Hypothalamus (tissue), 51 donors: Measurements from ENCODE around the gene PKD2L1.

Source experiments
- DNase-seq, 51 donors: peaks; one replicate each; lab custom pipeline; 2025; lab: John Stamatoyannopoulos, UW

PKD2L1 gene

DNA sequence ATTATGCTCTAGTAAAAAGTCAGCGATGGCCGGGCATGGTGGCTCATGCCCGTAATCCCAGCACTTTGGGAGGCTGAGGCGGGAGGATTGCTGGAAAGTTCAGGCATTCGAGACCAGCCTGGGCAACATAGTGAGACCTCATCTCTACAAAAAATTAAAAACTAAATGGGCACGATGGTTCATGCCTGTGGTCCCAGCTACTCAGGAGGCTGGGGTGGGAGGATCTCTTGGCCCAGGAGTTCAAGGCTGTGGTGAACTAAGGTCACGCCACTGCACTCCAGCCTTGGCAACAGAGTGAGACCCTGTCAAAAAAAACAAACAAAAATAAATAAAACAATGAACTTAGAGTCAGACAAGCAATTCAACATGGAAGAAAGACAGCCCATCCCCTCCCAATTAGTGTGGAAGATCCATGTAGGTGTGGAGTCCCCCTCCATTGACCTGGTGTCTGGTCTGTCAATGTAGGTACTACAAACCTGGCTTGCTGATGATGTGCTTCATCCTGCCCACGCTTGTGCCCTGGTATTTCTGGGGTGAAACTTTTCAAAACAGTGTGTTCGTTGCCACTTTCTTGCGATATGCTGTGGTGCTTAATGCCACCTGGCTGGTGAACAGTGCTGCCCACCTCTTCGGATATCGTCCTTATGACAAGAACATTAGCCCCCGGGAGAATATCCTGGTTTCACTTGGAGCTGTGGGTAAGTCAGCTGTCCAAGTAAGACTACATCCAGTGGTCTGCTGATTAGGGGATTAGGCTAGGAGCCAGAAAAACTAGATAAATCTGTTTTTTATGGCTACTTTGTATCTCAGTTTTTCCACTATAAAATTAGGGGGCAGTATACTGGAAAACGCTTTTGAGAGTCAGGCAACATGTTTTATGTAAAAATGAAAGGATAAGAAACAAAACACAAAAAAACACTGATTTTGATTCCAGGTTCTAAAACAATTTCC, 26.3 kb upstream of the PKD2L1 start:
- no peak for DNase-seq

DNA sequence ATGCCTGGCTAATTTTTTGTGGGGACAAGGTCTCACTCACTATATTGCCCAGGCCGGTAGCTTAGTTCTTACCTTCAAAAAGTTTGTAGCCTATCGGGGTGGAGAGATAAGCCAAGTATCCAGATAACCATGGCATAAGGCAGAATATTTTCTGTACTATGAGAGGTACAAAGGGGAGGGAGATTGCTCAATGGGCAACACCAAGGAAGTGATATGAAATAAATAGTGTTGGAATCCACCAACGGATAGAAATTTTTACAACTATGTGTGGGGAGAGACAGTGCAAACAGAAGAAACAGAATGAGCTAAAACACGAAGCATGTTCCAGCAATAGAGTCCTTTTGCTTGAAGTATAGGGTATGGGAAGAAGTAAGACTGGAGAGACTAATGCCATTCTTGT, 25.1 kb upstream of the PKD2L1 start:
- DNase-seq, result no peak

DNA sequence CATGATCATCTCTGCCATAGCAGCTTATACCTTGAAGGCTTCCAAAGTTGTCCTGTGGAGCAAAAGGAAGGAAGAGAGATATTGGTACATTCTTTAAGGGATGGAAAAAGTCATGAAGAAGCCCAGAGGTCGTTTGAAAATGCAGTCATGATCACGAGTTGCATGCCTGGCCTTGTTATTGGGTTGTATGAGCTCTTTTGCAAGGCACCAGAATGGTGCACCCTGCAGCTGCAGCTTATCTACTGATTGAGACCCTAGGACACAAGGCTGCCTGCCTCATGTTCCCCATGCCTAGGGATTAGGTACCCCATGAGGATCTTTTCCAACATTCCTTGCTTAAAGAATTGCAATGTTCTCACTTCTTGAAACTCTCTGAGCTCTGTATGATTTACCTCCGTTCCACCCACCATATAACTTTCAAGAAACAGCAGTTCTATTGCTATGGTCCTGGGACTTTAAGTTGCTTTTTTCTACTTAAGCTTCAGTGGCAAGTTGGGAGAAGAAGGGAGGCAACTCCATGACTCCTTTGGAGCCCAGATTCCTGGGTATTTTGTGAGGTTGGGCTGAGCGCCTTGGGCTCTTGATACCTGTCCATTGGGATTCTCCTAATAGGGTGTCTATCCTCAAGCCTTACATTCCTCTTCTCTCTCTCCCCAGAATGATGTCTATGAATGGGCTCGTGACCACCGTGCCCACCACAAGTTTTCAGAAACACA, 23.9 kb upstream of the PKD2L1 start:
- DNase-seq, result no peak

DNA sequence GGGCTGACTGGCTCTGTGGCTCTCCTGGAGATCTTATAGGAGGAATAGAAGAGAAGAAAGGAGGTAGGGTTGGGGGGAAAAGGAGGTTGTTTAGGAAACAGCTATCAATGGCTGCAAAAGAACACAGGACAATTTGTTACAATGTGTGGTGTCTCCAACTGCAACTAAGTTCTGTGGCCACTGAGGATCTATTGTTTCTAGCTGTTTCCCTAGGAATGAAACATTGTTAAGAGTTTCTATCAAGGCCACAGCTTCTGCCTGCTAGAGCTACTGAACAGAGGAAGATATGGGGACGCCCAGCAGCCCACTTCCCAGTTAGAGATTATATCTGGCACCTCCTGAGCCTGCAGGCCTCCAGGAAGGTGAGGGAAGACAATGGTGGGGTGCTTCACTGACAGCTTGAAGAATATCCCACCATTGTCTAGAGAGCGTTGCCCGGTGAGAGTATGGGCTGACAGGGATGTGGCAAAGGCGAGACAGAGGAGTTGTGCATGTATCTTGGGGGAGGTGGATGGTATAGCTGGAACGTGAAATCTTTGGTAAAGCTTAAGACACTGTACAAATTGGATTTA, 21.0 kb upstream of the PKD2L1 start:
- DNase-seq, result peak in 3 of 51 donors; percentile 37 to 46 (median 37)

DNA sequence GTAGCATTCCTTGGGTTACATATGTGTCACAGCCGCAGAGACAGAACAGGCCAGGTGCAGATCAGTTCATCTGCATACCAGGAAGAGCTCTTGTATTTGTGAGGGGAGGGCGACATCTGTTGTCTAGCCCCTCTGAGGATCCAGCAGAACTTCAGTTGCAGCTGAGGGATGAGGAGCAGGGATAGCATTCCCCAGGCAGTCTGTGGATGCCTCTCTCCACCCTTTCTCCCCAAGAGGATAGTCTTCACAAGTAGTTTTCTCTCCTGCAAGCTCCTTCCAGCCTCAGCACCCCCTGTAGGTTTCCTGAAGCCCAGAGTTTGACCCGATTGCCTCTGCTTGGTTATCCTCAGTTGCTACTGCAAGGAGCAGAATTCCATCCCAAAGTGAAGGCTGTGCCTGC, 19.6 kb upstream of the PKD2L1 start:
- DNase-seq, result peak in 1 of 51 donors; percentile 51

DNA sequence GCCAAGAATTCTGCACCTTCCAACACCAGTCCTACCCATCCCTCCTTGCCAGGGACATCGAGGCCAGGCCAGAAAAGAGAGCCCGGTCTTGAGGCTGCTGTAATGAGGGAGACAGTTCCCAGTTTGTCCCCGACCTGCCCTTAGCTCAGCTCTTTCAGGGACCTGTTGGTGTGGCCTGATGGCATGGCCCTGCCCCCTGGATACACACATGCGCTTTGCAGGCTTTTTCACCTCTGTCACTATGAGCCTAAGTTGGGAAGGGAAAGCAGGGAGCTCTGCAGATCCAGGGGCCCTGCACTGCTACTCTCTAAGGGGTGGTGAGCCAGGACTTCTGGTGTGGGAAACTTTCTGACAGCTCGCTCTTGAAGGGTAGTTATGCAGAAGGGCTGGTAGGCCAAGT, 19.1 kb upstream of the PKD2L1 start:
- peak in 1 of 51 donors; percentile 25 for DNase-seq

DNA sequence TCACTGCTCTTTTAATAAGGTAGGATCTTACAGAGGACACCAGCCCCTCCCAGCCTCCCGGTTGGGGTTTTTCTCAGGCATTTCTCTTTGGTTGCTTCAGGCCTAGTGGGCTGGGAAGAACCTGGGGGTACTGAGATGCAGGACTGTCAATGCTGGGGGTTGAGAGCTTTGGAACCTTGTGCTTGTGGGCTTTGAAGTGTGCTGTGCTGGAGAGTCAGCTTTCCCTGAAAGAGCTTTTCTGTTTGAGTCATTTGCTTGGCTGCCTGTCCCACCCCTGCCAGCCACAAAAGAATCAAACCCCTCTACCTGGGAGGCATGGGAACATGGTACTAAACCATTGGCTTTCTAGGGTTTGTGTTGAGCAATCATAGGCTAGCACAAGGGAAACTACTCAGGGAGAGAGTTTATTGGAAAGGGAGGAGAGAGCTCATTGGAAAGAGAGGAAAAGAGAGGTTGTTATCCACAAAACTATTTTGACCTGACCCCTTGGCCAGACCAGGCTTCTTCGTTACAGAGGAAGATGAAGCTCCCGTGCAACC, 18.4 kb upstream of the PKD2L1 start:
- DNase-seq, result no peak

DNA sequence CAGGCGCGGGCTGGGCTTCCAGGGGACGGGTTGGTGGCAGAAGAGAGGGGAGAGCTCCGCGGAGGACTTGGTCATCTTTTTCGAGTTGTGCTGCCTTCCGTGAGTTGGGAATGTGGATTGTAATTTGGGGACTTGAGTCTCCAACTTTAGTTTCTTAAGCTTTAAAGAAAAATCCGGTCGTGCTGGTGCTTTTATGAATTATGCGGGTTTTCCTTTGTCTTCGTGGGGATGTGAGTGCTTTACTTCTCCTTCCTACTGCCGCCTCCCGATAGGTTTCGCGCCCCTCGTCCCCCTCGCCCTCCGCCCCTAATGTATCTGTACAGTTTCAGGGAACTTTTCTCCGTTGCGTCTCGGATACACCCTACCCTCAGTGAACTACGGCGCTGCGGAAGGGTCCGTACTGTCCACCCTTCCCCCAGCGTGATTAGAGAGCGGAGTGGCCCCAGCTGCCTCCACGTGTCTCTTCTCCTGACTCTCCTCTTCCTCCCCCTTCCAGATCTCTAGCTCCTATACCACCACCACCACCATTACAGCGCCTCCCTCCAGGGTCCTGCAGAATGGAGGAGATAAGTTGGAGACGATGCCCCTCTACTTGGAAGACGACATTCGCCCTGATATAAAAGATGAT, 17.7 kb upstream of the PKD2L1 start:
- peak in 3 of 51 donors; percentile 25 to 46 (median 27) for DNase-seq

DNA sequence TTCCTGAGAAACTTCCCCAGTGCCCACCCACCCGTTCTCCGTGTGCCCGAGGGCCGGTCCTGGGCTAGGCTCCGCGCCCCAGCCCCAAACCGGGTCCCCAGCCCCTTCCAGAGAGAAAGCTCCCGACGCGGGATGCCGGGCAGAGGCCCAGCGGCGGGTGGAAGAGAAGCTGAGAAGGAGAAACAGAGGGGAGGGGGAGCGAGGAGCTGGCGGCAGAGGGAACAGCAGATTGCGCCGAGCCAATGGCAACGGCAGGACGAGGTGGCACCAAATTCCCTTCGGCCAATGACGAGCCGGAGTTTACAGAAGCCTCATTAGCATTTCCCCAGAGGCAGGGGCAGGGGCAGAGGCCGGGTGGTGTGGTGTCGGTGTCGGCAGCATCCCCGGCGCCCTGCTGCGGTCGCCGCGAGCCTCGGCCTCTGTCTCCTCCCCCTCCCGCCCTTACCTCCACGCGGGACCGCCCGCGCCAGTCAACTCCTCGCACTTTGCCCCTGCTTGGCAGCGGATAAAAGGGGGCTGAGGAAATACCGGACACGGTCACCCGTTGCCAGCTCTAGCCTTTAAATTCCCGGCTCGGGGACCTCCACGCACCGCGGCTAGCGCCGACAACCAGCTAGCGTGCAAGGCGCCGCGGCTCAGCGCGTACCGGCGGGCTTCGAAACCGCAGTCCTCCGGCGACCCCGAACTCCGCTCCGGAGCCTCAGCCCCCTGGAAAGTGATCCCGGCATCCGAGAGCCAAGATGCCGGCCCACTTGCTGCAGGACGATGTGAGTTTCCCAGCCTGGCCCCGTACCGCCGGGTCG, 16.9 kb upstream of the PKD2L1 start, which contains the start of gene SCD:
Gene SCD, plus strand, starts transcription at position 469 of the 803 bp plus-strand sequence. Its CDS starts 272 bp downstream, at position 741.
- DNase-seq, result peak; percentile 50 to 99 (median 94)

DNA sequence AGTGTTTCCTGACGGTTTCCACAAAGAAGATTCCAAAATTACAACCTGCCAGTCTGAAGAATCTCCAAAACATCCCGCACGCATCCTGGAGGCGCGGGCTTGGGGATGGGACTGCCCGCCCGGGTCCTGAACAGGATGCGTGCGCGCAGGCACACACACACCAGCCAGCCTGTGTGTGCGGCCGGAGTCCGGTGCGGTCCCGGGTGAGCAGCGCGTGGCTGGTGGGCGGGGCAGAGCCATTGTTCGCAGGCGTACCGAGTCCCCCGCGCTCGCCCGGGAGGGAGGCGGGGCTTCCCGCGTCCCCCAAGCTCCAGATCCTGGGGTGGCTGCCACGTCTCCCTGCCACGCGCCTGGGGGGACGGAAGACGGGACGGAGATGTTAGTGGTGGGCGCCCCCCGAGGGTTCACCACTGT, 16.3 kb upstream of the PKD2L1 start:
- DNase-seq, result peak in 49 of 51 donors; percentile 44 to 95 (median 79)

DNA sequence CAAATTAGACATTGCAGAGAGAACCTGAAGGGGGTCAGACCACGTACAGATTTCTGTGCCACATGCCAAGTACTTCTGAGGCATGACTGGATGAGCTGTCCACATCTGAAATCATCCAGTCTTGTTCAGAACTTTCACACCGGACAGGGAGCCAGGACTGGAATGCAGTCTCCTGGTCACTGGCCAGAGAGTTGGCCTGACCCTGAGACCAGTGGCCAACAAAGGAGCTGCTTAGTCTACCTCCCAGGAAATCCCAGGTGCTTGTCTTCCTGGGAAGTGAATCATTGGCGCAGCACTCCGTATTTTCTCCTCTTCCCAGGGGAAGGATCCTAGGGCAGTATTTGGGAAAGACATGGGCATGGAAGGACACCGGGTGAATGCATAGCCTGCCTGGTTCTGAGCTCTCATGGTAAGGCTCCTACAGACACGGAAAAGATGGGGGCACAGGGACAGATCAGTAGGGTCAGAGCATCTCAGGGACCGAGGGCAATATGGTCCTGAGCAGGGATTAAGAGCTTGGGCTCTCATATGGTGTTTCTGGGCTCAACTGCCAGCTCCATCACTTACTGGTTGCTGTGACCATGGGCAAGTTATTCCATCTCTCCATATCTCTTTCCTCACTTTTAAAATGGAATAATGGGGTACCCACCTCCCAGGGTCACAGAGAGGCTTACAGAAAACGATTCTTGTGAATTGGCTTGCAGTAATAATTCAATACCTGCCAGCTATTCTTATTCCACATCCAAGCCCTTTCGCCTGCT, 15.7 kb upstream of the PKD2L1 start:
- peak in 9 of 51 donors; percentile 15 to 63 (median 35) for DNase-seq

DNA sequence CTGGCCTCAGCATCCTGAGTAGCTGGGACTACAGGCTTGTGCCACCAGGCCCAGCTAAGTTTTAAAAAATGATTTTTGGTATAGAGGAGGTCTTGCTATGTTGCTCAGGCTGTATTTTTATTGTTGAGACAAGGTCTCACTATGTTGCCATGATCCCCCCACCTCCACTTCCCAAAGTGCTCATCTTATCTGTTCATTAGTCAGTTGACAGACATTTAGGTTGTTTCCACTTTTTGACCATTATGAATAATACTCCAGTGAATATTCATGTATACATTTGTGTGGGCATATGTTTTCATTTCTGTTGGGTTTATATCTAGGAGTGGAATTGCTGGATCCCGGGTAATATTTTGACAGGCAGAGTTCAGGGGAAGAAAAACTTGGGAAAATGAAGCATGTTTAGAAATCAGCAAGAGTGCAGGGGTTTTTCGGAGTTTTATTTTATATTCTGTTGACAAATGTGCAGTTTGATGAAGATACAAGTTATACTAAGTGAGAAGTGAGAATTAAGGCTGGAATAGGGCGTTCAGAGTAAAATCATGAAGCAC, 14.3 kb upstream of the PKD2L1 start:
- no peak for DNase-seq

DNA sequence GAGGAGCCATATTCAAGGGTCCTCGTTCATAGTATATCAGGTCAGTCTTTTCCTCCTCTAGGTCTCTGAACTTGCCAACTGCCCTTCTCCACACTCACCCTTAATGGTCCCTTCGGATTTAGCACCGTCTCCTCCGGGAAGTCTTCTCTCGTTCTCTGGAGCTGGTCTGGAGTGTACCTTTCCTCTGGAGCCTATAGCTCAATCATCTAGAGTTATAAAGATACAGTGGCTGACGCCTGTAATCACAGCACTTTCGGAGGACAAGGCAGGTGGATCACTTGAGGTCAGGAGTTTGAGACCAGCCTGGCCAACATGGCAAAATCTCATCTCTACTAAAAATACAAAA, 12.6 kb upstream of the PKD2L1 start:
- DNase-seq, result no peak

DNA sequence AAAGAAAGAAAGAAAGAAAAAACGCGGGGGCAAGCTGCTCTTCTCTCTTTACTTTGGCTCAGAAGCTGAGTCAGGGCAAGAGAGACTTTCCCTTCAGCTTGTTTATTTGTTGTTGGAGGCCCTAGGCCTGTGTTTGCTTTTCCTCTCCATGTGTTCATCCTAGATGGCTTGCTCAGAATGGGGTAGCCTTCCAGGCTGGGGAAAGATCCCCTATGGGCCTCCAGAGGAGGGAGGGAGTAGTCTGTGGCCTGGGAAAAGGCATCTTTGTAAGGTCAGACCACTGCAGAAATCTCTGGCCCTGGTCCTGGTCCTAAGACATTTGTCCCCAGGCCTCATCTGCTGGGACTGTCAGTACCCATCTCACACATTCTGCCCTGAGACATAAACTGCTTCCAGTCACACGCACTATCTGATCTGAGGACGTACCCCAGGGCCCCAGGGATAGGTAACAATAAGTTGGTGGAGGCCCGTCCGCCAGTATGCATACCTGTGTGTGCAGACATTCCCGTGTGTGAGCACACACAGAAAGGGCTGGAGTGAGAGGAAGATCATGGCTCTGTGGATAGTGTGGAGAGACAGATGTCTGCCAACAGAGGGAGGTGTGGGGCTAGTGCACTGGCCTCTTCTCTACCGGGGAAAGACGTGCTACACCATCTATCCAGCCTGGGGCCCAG, 12.1 kb upstream of the PKD2L1 start:
- peak in 32 of 51 donors; percentile 11 to 67 (median 34) for DNase-seq

DNA sequence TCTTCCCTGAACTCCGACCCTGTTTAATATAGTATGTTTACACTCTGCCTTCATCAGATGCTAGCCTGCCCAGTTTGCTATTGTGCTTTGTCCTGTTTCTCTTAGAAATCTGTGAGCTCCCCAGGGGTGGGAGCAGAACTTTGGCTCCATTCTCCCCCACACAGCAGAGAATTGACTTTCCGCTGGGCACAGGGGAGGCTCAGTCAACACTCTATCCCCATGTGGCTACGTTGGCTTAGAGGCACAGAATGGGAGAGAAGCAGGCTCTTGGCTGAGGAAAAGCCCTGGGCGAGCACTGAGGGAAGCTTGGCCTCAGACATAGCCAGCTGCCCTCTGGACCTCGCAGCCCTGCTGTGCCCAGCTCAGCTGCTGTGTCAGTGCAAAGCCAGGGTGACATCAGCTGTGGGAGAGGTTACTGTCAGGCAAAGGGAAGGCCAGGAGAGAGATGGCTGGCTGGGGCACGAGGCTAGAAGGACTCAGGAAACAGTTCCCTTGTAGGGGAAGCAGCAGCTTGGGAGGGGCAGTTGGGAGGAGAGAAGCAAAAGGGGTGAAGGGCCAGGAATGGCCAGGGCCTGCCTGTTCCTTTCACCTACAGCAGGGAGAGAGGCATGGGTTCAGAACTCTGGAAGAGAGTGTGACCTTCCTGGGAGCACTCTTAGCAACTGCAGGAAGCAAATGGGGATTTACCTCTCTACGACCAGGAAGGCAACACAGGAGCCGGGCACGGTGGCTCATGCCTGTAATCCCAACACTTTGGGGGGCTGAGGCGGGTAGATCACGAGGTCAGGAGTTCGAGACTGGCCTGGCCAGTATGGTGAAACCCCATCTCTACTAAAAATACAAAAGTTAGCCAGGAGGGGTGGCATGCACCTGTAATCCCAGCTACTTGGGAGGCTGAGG, 11.2 kb upstream of the PKD2L1 start:
- peak in 48 of 51 donors; percentile 16 to 92 (median 70) for DNase-seq

DNA sequence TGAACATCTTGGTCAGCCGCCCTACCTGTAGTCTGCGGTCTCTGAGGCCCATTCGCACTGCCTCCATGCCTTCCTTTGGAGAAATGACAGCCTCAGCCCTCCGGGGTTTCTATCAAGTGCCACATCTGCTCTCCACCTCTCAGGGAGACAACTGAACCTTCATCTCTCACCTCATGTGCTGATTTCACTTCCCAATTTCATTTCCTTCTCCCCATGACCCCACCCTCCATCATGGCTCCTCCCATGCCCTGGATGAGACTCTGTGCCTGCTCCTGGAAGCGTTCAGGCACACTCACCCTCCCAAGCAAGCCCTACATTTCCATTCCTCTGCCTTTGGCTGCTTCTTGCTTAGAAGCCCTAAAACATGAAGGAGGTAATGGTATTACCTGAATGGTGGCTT, 9.2 kb upstream of the PKD2L1 start:
- no peak for DNase-seq
